OCI-LY3 (cell line): ENCODE measurements around the gene GABARAPL1.

Experiments used
- CTCF ChIP-seq: fragments of 200-600, 300-600 bp; sonication (generic); IDR thresholded peaks from 2 replicates; pipeline ENCODE4 v1.5.1; 2014; ENCODE audit warnings: antibody characterized with exemption, low read length, low read depth
- EZH2phosphoT487 ChIP-seq: fragments of 200-600 bp; shearing (Covaris generic); IDR thresholded peaks from 2 replicates; pipeline ENCODE4 v1.6.1; 2018; ENCODE audit warnings: antibody characterized with exemption, mixed run types, low read depth

GRCh38 chr12:10215436-10215835, 2.8 kb downstream of the GABARAPL1 start:
- TF ChIP-seq CTCF: no peak
- TF ChIP-seq EZH2phosphoT487: no peak
